ENCODE data around the gene ANKRD55. TPM values are rescaled to one million over a fixed set of nuclear protein-coding genes. Genes with fewer than 3 reads are reported as not detected.
"Not testable (repeated sequence)": the region's sequence is repeated elsewhere in the genome, so short reads cannot be mapped to it uniquely, and the experiment has no call there.

Gene ANKRD55
- 2.0 TPM for total RNA-seq

DNA sequence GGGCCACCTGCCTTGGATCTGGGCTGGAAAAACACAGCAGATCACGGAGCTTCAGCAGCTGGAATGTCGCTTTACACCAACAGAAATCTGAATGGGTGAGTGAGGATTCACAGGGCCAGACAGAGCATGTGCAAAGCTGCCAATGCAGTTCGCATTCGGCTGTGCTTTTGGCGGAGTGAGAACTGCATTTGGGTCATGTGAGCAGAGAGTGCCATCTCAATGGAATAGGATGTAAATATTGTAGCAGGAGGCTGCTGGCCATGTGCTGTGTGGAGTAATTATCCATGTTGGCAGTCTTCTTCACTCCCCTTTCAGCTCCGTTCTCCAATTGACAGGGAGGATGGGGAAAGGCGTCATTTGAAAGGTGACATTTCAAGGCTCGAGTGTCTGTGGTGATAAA is at the start of gene ANKRD55:
Gene ANKRD55 (minus strand): TSS at position 101 of the 400 bp plus-strand sequence. CDS start 417 bp downstream, outside the sequence.
- FAIRE-seq (no peak), DNase-seq (ENCODE audit: low spot score in 2 of 2) (no peak)

DNA sequence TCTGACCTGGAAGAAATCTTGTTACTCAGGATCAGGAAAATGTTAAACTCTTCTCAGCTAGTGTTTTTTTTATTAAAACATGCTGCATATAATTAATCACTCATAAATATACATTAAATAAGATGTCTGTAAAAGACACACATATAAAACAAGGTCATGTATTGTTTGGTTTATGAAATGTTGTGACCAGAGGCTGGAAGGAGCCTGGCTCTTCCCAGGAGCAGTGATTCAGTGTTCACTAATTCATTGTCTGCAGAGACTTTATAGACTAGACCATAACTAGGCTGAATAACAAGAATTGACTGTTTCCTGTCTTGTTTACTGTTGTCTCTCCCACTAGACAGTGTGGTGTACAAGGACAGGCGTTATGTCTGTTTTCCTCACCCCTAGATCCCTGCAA is 49.1 kb upstream of the ANKRD55 start:
- no peak for DNase-seq (ENCODE audit: low spot score in 2 of 2)
- no peak for FAIRE-seq

GRCh38 chr5:56281489-56282165 is 48.5 kb upstream of the ANKRD55 start:
- FAIRE-seq (no peak), DNase-seq (ENCODE audit: low spot score in 2 of 2) (no peak)

DNA sequence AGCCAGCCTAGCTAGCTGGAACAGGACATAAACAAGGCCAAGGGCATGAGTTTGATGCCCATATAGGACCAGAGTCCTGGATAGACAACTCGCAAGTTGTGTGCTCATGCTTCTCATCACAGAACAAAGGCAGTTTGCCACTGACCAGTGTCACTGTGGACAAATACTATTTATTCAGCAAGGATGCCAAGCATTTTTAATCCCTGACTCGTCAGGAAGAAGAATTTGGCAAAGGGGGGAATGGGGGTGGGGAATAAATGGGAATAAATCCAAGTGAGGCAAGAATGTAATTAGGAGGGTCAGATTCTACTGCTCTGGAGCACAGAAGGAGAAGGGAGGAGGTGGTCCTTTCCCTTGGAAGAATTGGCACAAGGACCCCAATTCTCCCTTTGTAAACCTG is 46.8 kb upstream of the ANKRD55 start:
- FAIRE-seq (no peak), DNase-seq (ENCODE audit: low spot score in 2 of 2) (no peak)

GRCh38 chr5:56279291-56279690 is 46.2 kb upstream of the ANKRD55 start:
- FAIRE-seq (no peak), DNase-seq (ENCODE audit: low spot score in 2 of 2) (no peak)

GRCh38 chr5:56278335-56278753 is 45.2 kb upstream of the ANKRD55 start:
- DNase-seq (ENCODE audit: low spot score in 2 of 2) (no peak), FAIRE-seq (no peak)

DNA sequence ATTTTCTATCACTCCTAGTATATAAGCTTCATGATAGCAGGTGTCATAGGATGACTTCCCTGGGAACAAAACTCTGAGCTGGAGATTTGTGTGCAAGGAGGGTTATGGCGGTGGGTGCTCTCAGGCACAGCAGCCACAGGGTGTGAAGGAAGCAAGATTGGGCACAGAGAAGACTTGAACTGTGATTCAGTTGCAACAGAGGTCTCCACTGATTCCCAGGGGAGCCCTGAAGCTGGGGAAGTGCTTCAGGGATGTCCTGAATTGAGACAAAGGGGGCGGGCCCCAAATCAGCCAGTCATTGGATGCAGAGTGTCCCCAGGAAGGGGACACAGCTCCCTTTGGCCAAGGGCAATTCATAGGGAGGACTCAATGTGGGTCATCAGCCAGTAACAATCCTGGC is 44.4 kb upstream of the ANKRD55 start:
- DNase-seq (ENCODE audit: low spot score in 2 of 2), result no peak
- no peak for FAIRE-seq

DNA sequence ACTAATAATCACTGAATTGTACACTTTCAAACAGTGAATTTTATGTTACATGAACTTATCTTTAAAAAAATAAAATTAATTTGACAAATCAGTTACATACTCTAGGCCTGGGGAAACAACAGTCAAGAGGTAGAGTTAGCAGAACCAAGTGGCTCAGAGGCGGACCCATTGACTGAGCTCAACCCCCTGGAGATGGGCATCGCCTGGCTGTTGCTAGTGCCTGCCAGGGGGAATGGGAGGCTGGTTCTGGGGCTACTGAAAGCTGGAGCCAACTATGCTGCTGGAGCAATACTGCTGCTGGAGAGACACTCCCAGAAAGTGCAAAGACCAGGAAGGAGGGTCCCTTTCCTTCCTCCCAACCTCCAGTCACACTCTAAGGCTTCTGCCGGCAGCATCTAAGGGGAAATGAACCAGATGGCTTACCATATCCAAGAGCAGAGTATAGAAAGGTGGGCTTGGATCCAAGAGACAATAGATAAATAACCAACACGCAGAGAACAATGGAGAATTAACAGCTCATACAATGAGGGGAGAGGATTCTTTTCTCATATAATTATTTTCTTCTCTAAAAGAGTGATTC is 40.3 kb upstream of the ANKRD55 start:
- DNase-seq (ENCODE audit: low spot score in 2 of 2) (no peak), FAIRE-seq (no peak)

DNA sequence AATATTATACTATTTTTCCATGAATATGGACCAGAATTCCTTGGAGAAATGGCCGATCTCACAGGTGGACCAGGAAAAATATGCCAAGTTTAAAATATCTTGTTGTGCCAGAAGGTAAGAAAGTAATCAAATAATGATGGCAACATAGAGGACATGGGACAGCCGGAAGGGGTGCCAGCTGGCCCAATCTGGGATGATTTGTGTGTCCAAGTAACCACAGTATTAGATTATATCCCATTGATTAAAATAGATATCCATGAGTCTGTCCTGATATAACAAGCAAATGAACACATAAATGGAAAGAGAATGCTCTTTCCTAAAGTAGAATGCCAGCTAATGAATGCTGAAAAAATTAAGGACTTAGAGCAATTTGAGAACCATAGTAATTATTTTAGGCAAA is 39.6 kb upstream of the ANKRD55 start:
- FAIRE-seq (no peak), DNase-seq (ENCODE audit: low spot score in 2 of 2) (no peak)

DNA sequence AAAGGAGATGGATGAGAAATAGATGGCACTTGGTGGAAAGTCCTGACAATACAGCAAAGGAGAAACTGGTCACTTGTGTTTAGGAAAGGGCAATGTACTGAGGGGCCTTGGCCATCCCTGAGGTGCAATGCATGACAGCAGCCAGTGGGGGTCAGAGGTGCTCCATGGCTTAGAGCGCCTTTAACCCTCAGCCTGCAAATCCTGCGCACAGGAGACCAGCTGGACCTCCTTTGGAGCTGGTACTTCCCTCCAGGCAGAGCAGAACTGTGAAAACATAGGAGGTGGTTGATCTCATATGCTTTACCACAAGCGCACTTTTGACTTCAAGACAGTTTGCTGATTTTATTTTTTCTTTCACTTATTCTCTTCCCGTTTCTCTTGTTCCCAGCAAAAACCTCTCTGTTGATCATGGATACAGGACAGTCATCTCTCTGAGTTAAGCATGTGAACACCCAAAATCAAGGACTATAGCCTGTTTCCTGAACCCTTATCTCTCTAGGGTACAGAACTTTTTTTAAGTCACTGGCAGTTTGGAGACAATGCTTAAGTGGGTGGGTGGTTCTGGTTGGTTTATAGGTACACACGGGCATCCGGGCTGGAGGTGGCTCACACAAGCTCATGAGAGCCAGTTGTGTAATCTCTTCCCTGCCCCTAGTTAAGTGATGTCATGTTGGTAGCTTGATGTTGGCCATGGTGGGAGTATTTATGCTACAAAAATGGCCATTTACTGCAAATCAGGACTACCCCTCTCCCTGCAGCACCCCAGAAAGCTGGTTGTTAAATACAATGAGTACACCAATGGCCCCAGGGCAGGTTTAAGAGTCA is 37.6 kb upstream of the ANKRD55 start:
- FAIRE-seq (no peak), DNase-seq (ENCODE audit: low spot score in 2 of 2) (peak; percentile 45 to 63)

GRCh38 chr5:56270058-56270457 is 36.9 kb upstream of the ANKRD55 start:
- FAIRE-seq, result no peak
- DNase-seq (ENCODE audit: low spot score in 2 of 2), result no peak

DNA sequence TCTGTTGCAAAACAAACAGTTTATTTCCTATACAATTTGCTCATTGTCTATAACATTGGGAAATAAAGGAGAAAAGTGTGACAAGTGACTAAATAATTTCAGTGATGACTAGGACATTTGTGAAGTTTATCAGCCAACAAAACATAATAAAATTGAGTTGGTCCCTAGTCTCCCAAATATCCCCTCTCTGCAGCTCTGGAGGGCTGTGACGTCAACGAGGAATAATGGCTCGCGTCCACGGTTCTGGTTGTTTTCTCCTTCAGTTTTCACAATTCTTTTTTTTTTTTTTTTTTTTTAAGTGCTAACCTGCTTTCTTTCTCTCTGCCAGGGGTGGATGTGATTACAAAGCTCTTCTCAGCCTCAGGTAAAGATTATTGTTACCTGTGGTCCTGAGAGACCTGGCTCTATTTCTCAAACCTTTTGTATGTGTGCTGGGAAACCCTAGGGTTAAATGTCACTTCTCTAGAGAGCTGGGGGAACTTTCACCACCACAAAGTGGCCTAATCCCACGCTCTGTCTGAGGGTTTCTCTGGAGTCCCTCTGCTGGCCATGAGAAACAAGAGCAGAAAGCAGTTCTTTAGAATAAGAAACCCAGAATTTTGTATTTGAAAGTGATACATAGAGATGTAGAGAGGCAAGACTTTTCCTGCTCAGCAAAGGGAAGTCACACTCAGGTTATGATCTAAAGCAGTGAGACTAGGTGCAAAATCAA is 36.2 kb upstream of the ANKRD55 start:
- FAIRE-seq, result no peak
- no peak for DNase-seq (ENCODE audit: low spot score in 2 of 2)

- DNase-seq (ENCODE audit: low spot score in 2 of 2); FAIRE-seq: not testable (repeated sequence)
Observed at GRCh38 chr5:56268707-56269106, 35.6 kb upstream of the ANKRD55 start.

DNA sequence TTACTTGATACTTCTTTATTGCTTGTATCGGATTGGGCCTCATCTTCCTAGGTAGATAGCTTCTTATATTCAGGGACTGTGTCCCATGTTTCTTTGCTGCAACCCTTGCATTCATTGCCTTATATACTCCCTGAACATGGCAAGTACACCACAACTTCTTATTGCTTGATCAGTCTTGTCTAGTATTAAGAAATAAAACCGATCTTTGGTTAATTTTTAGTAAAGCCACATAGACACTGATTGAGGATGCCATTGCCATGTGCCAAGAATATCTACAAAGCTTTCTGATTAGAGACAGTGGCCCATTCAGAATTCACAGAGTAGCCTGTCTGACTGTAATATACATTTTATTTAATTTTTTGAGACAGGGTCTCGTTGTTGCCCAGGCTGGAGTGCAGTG is 34.7 kb upstream of the ANKRD55 start:
- DNase-seq (ENCODE audit: low spot score in 2 of 2) (no peak), FAIRE-seq (no peak)

DNA sequence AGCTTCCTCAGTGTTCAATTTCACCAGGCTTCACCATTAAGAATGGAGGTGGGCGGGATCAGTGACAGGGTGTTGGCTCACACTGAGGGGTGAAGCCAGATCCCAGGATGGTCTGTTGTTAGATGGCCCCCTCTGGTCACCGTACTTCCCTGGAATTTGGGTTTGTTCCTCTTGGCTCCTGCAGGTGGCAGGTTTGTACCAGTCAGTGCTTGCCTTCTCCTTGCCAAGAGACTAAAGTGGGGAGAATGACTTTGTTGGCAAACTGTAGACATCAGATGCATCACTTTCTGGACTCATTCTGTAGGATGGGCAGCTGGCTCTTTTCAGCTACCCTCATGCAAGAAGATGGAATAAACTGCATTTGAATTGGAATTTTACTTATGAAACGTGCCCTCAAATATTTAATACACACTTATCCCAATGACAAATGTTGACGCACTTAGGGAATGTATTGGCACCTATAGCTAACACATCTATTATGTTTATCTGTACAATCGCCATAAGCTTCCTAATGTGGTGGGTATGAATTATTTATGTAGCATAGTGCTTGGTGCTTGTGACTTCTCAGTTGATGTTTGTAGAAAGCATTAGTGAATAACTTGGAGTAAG is 31.4 kb upstream of the ANKRD55 start:
- no peak for FAIRE-seq
- DNase-seq (ENCODE audit: low spot score in 2 of 2), result peak in 1 of 2 donors; percentile 18

- DNase-seq (ENCODE audit: low spot score in 2 of 2) (no peak), FAIRE-seq (no peak)
Observed at GRCh38 chr5:56262279-56262678, 29.1 kb upstream of the ANKRD55 start.

DNA sequence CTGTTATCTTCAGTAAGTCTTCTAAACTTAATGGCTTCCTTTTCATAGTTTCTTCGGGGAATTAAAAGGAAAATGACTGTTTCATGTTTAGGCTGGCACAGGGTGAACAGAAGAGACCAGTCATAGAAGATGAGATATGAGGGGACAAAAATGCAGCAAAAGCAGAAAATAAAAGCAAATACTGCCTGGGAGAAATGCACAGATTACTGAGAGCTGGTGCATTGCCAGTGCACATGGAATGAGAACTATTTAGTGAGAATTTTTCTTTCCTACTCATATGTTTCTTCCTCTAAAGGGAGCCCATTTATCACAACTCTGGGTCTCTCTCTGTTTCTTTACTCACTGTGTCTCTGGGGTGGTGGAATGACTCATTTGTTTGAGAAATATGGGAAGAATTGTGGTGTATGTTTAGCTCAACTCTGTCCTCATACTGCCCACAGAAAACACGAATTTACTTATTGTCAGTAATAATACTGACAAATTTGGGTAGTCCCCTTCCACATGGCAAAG is 25.9 kb upstream of the ANKRD55 start:
- FAIRE-seq (no peak), DNase-seq (ENCODE audit: low spot score in 2 of 2) (no peak)

DNA sequence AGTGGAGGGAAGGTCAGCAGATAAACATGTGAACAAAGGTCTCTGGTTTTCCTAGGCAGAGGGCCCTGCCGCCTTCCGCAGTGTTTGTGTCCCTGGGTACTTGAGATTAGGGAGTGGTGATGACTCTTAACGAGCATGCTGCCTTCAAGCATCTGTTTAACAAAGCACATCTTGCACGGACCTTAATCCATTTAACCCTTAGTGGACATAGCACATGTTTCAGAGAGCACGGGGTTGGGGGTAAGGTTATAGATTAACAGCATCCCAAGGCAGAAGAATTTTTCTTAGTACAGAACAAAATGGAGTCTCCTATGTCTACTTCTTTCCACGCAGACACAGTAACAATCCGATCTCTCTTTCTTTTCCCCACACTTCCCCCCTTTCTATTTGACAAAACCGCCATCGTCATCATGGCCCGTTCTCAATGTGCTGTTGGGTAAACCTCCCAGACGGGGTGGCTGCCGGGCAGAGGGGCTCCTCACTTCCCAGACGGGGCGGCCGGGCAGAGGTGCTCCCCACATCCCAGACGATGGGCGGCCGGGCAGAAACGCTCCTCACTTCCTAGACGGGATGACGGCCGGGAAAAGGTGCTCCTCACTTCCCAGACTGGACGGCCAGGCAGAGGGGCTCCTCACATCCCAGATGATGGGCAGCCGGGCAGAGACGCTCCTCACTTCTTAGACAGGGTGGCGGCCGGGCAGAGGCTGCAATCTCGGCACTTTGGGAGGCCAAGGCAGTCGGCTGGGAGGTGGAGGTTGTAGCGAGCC is 24.8 kb upstream of the ANKRD55 start:
- not testable (repeated sequence) for FAIRE-seq; DNase-seq (ENCODE audit: low spot score in 2 of 2)

- no peak for FAIRE-seq
- no peak for DNase-seq (ENCODE audit: low spot score in 2 of 2)
Observed at GRCh38 chr5:56257010-56257409, 23.9 kb upstream of the ANKRD55 start.

Measured in frontal cortex (tissue), 4 donors.